HEK293 (cell line): ENCODE data around the gene HSF2BP.

Experiments used
- IKZF3 ChIP-seq: fragments of 450-650 bp; IDR thresholded peaks from 2 replicates; pipeline ENCODE4 v1.5.0; 2018; ENCODE audit warnings: missing biosample characterization, mild to moderate bottlenecking, missing genetic modification characterization, moderate library complexity
- INSM2 ChIP-seq: fragments of 450-650 bp; formaldehyde crosslinking; IDR thresholded peaks from 2 replicates; pipeline ENCODE4 v1.5.1; 2016; ENCODE audit warnings: missing biosample characterization, missing genetic modification characterization
- KLF1 ChIP-seq: fragments of 450-650 bp; formaldehyde crosslinking; IDR thresholded peaks from 2 replicates; pipeline ENCODE4 v1.5.1; 2016; ENCODE audit warnings: missing biosample characterization, missing genetic modification characterization
- KLF8 ChIP-seq: fragments of 450-650 bp; formaldehyde crosslinking; IDR thresholded peaks from 2 replicates; pipeline ENCODE4 v1.5.1; 2016; ENCODE audit warnings: missing biosample characterization, missing genetic modification characterization
- KLF9 ChIP-seq: fragments of 450-650 bp; formaldehyde crosslinking; IDR thresholded peaks from 2 replicates; pipeline ENCODE4 v1.5.1; 2016; ENCODE audit warnings: missing biosample characterization, missing genetic modification characterization, low read depth
- PATZ1 ChIP-seq: fragments of 450-650 bp; formaldehyde crosslinking; IDR thresholded peaks from 2 replicates; pipeline ENCODE4 v1.5.1; 2016; ENCODE audit warnings: missing biosample characterization, missing genetic modification characterization
- RBAK ChIP-seq: fragments of 450-650 bp; formaldehyde crosslinking; IDR thresholded peaks from 2 replicates; pipeline ENCODE4 v1.5.1; 2016; ENCODE audit warnings: missing biosample characterization, missing genetic modification characterization
- SP3 ChIP-seq: fragments of 450-650 bp; formaldehyde crosslinking; IDR thresholded peaks from 2 replicates; pipeline ENCODE4 v1.5.1; 2016; ENCODE audit warnings: missing biosample characterization, missing genetic modification characterization
- ZBTB48 ChIP-seq: fragments of 450-650 bp; formaldehyde crosslinking; IDR thresholded peaks from 2 replicates; pipeline ENCODE4 v1.5.1; 2016; ENCODE audit warnings: missing biosample characterization, missing genetic modification characterization
- ZBTB6 ChIP-seq: fragments of 450-650 bp; formaldehyde crosslinking; IDR thresholded peaks from 2 replicates; pipeline ENCODE4 v1.5.1; 2017; ENCODE audit warnings: missing biosample characterization, missing genetic modification characterization
- ZBTB7A ChIP-seq: fragments of 450-650 bp; formaldehyde crosslinking; IDR thresholded peaks from 2 replicates; pipeline ENCODE4 v1.5.1; 2016; ENCODE audit warnings: low read depth, missing biosample characterization, missing genetic modification characterization
- ZEB2 ChIP-seq: fragments of 450-650 bp; formaldehyde crosslinking; IDR thresholded peaks from 2 replicates; pipeline ENCODE4 v1.5.1; 2016; ENCODE audit warnings: missing biosample characterization, missing genetic modification characterization
- ZFP3 ChIP-seq: fragments of 450-650 bp; formaldehyde crosslinking; IDR thresholded peaks from 2 replicates; pipeline ENCODE4 v1.5.1; 2016; ENCODE audit warnings: low read depth, missing biosample characterization, missing genetic modification characterization
- ZNF10 ChIP-seq: fragments of 450-650 bp; formaldehyde crosslinking; IDR thresholded peaks from 2 replicates; pipeline ENCODE4 v1.5.1; 2017; ENCODE audit warnings: missing biosample characterization, missing genetic modification characterization
- ZNF138 ChIP-seq: fragments of 450-650 bp; formaldehyde crosslinking; IDR thresholded peaks from 2 replicates; pipeline ENCODE4 v1.5.1; 2016; ENCODE audit warnings: missing biosample characterization, missing genetic modification characterization, borderline replicate concordance
- ZNF140 ChIP-seq: fragments of 450-650 bp; formaldehyde crosslinking; IDR thresholded peaks from 2 replicates; pipeline ENCODE4 v1.5.1; 2016; ENCODE audit warnings: missing biosample characterization, missing genetic modification characterization
- ZNF184 ChIP-seq: fragments of 450-650 bp; IDR thresholded peaks from 2 replicates; pipeline ENCODE4 v1.5.1; 2018; ENCODE audit warnings: missing biosample characterization, mild to moderate bottlenecking, missing genetic modification characterization
- ZNF19 ChIP-seq: fragments of 450-650 bp; formaldehyde crosslinking; IDR thresholded peaks from 2 replicates; pipeline ENCODE4; 2016; ENCODE audit warnings: missing biosample characterization, missing genetic modification characterization, low read depth
- ZNF239 ChIP-seq: fragments of 450-650 bp; formaldehyde crosslinking; IDR thresholded peaks from 2 replicates; pipeline ENCODE4 v1.5.1; 2016; ENCODE audit warnings: missing biosample characterization, missing genetic modification characterization
- ZNF24 ChIP-seq: fragments of 450-650 bp; formaldehyde crosslinking; IDR thresholded peaks from 2 replicates; pipeline ENCODE4 v1.5.1; 2016; ENCODE audit warnings: missing biosample characterization, missing genetic modification characterization
- ZNF248 ChIP-seq: fragments of 450-650 bp; formaldehyde crosslinking; IDR thresholded peaks from 2 replicates; pipeline ENCODE4 v1.5.1; 2017; ENCODE audit warnings: missing biosample characterization, missing genetic modification characterization
- ZNF391 ChIP-seq: fragments of 450-650 bp; formaldehyde crosslinking; IDR thresholded peaks from 2 replicates; pipeline ENCODE4 v1.5.1; 2016; ENCODE audit warnings: low read depth, missing biosample characterization, missing genetic modification characterization, borderline replicate concordance
- ZNF510 ChIP-seq: fragments of 450-650 bp; formaldehyde crosslinking; IDR thresholded peaks from 2 replicates; pipeline ENCODE4 v1.5.1; 2018; ENCODE audit warnings: mild to moderate bottlenecking, missing genetic modification characterization, missing biosample characterization; ENCODE audit not compliant: insufficient replicate concordance
- ZNF514 ChIP-seq: fragments of 450-650 bp; formaldehyde crosslinking; IDR thresholded peaks from 2 replicates; pipeline ENCODE4 v1.5.1; 2016; ENCODE audit warnings: missing biosample characterization, missing genetic modification characterization
- ZNF530 ChIP-seq: fragments of 450-650 bp; formaldehyde crosslinking; IDR thresholded peaks from 2 replicates; pipeline ENCODE4 v1.5.1; 2016; ENCODE audit warnings: low read depth, missing biosample characterization, missing genetic modification characterization
- ZNF548 ChIP-seq: fragments of 450-650 bp; formaldehyde crosslinking; IDR thresholded peaks from 2 replicates; pipeline ENCODE4 v1.5.1; 2016; ENCODE audit warnings: missing biosample characterization, missing genetic modification characterization
- ZNF558 ChIP-seq: fragments of 450-650 bp; formaldehyde crosslinking; IDR thresholded peaks from 2 replicates; pipeline ENCODE4 v1.5.1; 2016; ENCODE audit warnings: missing biosample characterization, missing genetic modification characterization
- ZNF621 ChIP-seq: fragments of 450-650 bp; formaldehyde crosslinking; IDR thresholded peaks from 2 replicates; pipeline ENCODE4 v1.5.1; 2017; ENCODE audit warnings: missing biosample characterization, missing genetic modification characterization
- ZNF626 ChIP-seq: fragments of 450-650 bp; sonication (Bioruptor Pico); formaldehyde crosslinking; IDR thresholded peaks from 2 replicates; pipeline ENCODE4 v1.5.1; 2018; ENCODE audit warnings: missing biosample characterization, missing genetic modification characterization, inconsistent platforms
- ZNF654 ChIP-seq: fragments of 450-650 bp; formaldehyde crosslinking; IDR thresholded peaks from 2 replicates; pipeline ENCODE4 v1.5.1; 2016; ENCODE audit warnings: low read depth, missing biosample characterization, missing genetic modification characterization
- ZNF677 ChIP-seq: fragments of 450-650 bp; IDR thresholded peaks from 2 replicates; pipeline ENCODE4 v1.5.0; 2018; ENCODE audit warnings: missing biosample characterization, mild to moderate bottlenecking, missing genetic modification characterization, moderate library complexity
- ZNF76 ChIP-seq: fragments of 450-650 bp; formaldehyde crosslinking; IDR thresholded peaks from 2 replicates; pipeline ENCODE4; 2016; ENCODE audit warnings: low read depth, missing biosample characterization, missing genetic modification characterization, borderline replicate concordance
- ZNF777 ChIP-seq: fragments of 450-650 bp; formaldehyde crosslinking; IDR thresholded peaks from 2 replicates; pipeline ENCODE4 v1.5.1; 2017; ENCODE audit warnings: missing biosample characterization, missing genetic modification characterization, borderline replicate concordance

The HSF2BP gene

GRCh38 chr21:43659136-43660000 lies at the start of gene HSF2BP, which contains the start of gene RRP1B (continued):
- TF ChIP-seq ZNF248 (tag by site-specific recombination) = no peak
- peak; percentile 51; the same call in 1 of the 2 replicates for TF ChIP-seq ZNF677 (tag by site-specific recombination)
- TF ChIP-seq PATZ1 (tag by site-specific recombination) = peak; percentile 63
- TF ChIP-seq ZNF391 (tag by site-specific recombination) = peak; percentile 59
- no peak for TF ChIP-seq ZNF510 (tag by site-specific recombination)
- no peak for TF ChIP-seq ZBTB6 (tag by site-specific recombination)
- peak; percentile 81 for TF ChIP-seq ZNF76 (tag by site-specific recombination)
- peak; percentile 32; the same call in 1 of the 2 replicates for TF ChIP-seq KLF9 (tag by site-specific recombination)
- TF ChIP-seq ZNF654 (tag by site-specific recombination) = no peak
- TF ChIP-seq ZNF140 (tag by site-specific recombination) = no peak
- no peak for TF ChIP-seq ZFP3
- no peak; the same call in 1 of the 2 replicates for TF ChIP-seq SP3 (tag by site-specific recombination)
- no peak for TF ChIP-seq ZNF777 (tag by site-specific recombination)
- TF ChIP-seq IKZF3 (tag by site-specific recombination) = peak; percentile 69; the same call in 1 of the 2 replicates
- no peak for TF ChIP-seq ZNF184 (tag by site-specific recombination)
- TF ChIP-seq ZNF19 (tag by site-specific recombination) = no peak
- TF ChIP-seq ZNF621 (tag by site-specific recombination) = no peak
- no peak for TF ChIP-seq ZNF626 (tag by site-specific recombination)
- no peak for TF ChIP-seq INSM2 (tag by site-specific recombination)
- TF ChIP-seq ZNF24 (tag by site-specific recombination) = no peak; the same call in 1 of the 2 replicates
- peak; percentile 25; the same call in 1 of the 2 replicates for TF ChIP-seq ZNF10 (tag by site-specific recombination)
- peak; percentile 15; the same call in 1 of the 2 replicates for TF ChIP-seq ZNF239 (tag by site-specific recombination)
- peak; percentile 64 for TF ChIP-seq KLF8
- no peak for TF ChIP-seq ZNF548 (tag by site-specific recombination)
- TF ChIP-seq ZNF530 (tag by site-specific recombination) = no peak
- no peak for TF ChIP-seq ZBTB48 (tag by site-specific recombination)
- no peak for TF ChIP-seq ZNF514 (tag by site-specific recombination)
- no peak for TF ChIP-seq RBAK (tag by site-specific recombination)
- peak; percentile 64; the same call in 1 of the 2 replicates for TF ChIP-seq ZEB2 (tag by site-specific recombination)
- no peak for TF ChIP-seq ZNF138
- no peak for TF ChIP-seq ZNF558 (tag by site-specific recombination)
- TF ChIP-seq KLF1 (tag by site-specific recombination) = peak; percentile 35; the same call in 1 of the 2 replicates
- TF ChIP-seq ZBTB7A = no peak
